Urothelium cell line (cell line): ENCODE data around the gene PHKG2.

Experiments
- DNase-seq: peaks from one replicate; pipeline ENCODE4 v3.0.0; 2011; ENCODE audit warnings: low spot score, mixed read lengths
- FAIRE-seq: peaks from 2 replicates; lab custom pipeline; 2011; peaks lifted over from hg19 to GRCh38; lab: Jason Lieb, UNC

Gene PHKG2

DNA sequence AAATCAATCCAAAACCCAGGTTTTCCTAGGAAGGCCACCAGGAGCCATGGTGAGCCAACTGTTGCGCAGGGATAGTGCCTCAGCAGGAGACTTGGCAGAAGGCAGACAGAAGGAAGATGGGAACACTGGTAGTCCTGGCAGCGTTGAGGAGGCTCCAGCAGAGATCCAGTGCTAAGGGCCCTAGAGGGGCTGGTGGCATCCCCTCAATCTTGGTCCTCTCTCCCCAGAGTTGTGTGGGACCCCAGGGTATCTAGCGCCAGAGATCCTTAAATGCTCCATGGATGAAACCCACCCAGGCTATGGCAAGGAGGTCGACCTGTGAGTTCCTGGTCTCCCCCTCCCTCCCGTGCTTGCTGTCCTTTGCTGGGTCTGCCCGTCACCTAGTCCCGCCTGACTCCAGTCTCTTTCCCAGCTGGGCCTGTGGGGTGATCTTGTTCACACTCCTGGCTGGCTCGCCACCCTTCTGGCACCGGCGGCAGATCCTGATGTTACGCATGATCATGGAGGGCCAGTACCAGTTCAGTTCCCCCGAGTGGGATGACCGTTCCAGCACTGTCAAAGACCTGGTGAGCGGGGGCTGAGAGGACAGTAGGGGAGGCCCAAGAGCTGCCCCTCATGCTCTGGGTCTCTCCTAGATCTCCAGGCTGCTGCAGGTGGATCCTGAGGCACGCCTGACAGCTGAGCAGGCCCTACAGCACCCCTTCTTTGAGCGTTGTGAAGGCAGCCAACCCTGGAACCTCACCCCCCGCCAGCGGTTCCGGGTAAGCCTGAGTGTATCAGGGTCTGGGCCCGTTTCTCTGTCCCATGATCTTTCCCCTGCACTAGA, 7.9 kb downstream of the PHKG2 start:
- FAIRE-seq, result no peak
- no peak for DNase-seq

DNA sequence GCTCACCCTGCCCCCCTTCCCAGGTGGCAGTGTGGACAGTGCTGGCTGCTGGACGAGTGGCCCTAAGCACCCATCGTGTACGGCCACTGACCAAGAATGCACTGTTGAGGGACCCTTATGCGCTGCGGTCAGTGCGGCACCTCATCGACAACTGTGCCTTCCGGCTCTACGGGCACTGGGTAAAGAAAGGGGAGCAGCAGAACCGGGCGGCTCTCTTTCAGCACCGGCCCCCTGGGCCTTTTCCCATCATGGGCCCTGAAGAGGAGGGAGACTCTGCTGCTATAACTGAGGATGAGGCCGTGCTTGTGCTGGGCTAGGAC, 8.5 kb downstream of the PHKG2 start:
- no peak for DNase-seq
- FAIRE-seq, result no peak

DNA sequence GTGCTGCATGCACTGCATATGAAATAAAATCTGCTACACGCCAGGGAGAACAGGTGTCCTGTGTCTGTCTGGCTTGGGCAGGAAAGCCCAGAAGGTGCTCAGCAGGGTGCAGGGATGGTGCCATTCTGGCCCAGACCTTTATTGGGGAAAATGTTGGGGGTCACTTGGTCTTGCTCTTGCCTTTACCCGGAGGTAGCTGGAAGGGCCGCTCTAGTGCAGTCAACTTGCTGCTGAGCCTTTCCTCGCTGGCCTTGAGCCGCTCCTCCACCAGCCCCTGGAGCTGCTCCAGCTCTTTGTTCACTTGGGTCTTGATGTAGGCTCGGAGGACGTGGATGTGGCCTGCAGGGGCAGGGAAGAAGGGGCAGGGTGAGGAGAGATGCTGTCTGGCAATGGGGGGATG, 9.1 kb downstream of the PHKG2 start:
- FAIRE-seq, result no peak
- DNase-seq, result no peak

DNA sequence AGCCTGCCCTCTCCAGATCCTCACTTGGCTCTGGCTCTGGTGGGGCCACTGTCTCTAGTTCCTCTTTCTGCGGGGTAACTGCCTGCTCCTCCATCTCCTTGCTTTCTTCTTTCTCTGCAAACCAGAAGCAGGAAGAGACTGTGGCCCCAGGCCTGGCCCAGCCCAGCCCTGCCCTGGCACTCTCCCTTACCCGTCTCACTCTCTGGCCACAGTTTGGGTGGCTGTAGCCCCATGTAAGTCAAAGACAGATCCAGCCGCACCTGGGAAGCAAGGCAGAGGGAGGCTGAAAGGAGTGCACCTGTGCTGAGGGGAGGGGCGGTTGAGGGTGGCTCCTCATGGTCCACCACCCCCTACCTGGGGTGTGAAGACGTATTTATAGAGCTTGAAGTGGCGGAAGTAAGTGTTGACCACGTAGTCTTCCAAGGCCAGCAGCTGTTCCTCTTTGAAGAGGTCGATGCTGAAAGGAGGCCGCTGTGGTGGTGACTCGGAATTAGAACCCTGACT, 10.8 kb downstream of the PHKG2 start:
- FAIRE-seq (no peak), DNase-seq (no peak)

DNA sequence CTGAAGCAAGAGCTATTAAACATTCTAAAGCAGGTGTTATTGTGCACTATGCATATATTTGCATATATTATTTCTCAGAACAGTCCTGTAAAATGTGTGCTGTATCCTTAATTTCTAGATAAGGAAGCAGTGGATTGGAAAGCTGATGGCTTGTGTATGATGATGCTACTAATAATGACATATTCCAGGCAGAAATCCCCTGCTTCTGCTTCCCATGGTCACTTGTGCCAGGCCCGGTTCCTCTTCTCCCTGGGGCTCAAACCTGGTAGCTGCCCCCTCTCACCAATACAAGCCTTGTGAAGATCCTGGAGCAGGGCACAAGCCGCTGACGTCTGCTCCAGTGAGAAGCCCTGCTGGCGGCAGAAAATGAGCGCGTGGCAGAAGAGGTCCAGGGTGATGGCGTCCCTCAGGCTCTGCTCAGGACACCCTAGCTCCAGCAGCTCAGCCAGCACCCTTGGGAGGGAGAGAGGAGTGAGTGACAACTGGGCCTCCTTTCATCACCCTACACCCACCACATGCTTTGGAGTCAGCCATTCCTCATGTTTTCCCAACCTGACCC, 11.9 kb downstream of the PHKG2 start:
- FAIRE-seq, result no peak

DNA sequence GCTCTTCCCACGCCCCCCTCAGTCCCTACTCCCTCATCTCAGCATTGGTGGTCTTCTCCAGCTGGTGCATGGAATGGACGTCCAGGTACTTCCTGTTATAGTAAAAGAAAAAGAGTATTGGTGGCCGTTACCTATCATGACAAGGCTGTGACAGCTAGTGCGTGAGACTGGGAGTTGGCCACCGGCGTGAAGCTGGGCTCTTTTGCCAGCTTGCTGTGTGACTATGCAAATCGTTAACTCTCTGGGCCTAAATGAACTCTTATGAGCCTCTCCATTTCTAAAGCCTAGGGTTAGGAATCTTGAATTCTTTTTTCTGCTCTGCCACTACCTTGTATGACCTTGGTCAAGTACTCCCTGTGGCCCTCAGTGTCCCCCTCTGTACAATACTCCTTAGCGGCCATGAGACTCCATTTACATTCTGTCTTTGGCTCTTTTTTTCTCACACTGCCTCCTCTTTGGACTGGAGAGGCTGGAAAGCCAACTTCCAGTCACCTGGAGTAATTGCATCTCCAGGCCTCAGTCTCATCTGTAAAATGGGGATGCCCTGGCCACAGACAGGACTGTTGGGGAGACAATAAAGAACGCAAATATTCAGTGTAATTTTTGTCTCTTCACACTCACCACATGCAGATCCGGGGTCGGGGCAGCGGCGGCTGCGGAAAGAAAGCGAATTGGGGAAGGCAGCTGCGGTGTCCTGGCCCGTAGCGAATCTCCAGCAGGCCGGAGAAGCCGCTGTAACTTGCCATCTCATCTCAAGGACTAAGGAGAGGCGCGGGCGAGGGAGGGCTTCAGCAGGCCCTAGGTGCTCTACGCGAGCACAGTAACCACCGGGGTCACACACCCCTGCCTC, 12.6 kb downstream of the PHKG2 start:
- DNase-seq (no peak), FAIRE-seq (no peak)

More for the DNA sequence above, 11.9 kb downstream of the PHKG2 start:
- no peak for DNase-seq

DNA sequence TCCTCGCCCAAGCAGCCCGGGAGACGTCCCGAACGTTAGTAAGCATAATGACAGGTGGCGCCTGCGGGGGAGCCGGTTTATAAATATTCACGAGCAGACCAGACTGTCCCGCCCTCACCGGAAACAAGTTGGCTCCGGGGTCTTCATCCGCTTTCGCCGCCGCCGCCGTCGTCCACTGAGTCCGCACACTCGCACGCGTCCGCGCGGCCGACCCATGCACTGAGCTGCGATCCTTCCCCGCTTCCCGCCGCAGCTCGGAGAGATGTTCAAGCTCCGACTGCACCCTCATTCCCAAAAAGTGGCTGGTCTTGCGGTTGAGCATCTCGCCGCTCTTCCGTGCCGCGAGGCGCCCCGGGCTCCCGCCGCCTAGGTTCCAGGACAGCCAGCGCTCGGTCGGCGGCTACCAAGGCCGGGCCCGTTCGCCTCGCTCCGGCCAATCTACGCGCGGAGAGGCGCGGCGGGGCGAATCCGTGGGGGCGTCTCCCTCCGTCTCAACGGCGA, 13.3 kb downstream of the PHKG2 start:
- peak; percentile 13 for DNase-seq
- no peak for FAIRE-seq

DNA sequence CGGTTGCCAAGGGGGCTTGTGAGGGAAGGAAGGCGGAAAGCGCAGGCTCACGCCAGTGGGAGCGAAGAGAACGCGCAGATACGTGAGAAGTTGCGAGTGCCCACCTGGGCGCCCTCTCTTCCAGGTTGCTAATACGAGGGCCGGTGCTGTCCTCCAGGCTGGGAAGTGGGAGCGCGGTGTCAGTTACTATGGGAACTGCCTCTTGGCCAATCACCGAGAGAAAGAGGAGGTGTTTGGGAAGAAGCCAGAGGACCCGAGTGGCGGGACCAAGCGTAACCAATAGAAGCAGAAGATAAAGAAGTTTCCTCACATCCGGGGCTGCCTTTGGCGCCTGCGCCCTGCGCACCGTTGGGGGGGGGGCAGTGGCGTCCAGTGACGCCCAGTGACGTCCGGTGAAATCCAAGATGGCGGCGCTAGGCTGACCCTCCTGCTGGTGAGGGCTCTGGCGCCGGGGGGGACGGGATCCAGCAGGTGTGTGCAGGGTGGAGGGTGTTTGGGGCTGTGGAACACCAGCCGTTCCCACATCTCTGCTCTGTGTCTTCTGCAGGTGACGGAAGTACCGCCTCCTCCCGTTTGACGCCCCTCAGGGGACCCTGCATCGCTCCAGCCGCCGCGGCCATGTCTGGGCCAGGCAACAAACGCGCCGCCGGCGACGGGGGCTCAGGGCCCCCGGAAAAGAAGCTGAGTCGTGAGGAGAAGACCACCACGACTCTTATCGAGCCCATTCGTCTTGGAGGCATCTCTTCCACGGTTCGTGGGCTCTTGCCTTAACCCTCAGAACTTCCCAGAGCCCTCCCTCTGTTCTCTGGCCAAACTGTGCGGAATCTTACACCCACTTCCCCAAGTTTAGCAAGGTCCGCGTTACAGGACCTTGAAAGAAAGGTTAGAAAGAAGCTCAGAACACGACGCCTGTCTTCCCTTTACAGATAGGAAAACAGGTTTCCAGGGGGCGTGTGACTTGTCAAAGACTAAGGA, 14.0 kb downstream of the PHKG2 start, which contains the start of the genes CFAP119 and RNF40:
TSS of gene CFAP119 (minus strand) at position 135 of the 975 bp plus-strand sequence. CDS start 314 bp downstream, outside the sequence.
TSS of gene RNF40 (plus strand) at position 395 of the 975 bp plus-strand sequence. CDS start at position 619, 224 bp downstream.
- FAIRE-seq (no peak), DNase-seq (peak; percentile 96)

DNA sequence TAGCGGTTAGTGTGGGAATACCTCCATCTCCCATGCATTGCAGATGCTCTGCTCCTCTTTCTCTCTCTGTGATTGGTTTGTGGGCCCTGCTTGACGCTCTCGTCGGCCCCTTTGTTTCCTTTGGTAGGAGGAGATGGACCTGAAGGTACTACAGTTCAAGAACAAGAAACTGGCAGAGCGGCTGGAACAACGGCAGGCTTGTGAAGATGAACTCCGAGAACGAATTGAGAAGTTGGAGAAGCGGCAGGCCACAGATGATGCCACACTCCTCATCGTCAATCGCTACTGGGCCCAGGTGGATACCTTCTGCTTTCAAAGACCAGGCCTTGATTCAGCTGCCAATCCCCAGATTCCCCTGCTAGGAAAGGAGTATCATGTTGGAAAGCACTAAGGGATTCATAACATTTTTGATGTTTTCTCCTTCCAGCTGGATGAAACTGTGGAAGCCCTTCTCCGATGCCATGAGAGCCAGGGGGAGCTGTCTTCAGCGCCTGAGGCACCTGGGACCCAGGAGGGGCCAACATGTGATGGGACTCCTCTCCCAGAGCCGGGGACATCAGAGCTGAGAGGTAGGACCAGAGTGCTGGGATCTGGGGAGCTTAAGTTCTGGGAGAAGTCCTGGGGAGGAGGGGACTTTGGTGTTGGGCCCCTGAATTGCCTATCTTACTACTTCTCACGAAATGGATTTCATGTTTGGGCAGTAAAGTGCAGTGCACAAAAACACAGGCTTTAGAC, 14.9 kb downstream of the PHKG2 start:
- no peak for FAIRE-seq

DNA sequence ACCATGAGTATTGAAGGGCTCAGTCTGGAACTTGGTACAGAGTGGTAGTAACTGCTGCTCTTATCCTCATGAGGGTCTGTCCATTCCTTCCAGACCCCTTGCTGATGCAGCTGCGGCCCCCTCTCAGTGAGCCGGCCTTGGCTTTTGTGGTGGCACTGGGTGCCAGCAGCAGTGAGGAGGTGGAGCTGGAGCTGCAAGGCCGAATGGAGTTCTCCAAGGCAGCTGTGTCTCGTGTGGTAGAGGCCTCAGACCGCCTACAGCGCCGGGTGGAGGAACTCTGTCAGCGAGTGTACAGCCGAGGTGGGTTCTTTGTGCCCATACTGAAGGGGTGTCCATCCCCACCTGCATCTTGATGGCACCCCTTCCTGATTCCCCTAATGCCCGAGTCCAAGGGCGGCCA, 15.9 kb downstream of the PHKG2 start:
- FAIRE-seq (no peak), DNase-seq (no peak)

More for the DNA sequence above, 14.9 kb downstream of the PHKG2 start:
- DNase-seq, result no peak

DNA sequence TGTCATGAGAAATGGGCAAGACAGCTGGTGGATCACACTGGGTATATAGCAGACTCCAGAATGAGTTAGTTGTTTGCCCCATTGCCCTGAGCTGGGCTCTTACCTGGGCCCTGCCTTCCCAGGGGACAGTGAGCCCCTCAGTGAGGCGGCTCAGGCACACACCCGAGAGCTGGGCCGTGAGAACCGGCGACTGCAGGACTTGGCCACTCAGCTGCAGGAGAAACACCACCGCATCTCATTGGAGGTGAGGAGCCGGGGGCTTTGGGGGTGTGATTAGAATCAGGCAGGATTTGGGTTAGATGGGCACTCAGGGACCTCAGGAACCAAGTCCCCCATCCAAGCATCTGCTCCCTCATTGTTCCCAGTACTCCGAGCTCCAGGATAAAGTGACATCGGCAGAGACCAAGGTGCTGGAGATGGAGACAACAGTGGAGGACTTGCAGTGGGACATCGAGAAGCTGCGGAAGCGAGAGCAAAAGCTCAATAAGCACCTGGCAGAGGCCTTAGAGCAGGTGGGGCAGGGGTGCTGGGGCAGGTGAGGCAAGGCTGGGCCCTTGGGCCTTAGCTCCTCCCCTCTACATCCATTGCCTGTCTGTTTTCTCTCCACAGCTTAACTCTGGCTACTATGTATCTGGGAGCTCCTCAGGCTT, 16.7 kb downstream of the PHKG2 start:
- no peak for DNase-seq
- FAIRE-seq, result no peak

DNA sequence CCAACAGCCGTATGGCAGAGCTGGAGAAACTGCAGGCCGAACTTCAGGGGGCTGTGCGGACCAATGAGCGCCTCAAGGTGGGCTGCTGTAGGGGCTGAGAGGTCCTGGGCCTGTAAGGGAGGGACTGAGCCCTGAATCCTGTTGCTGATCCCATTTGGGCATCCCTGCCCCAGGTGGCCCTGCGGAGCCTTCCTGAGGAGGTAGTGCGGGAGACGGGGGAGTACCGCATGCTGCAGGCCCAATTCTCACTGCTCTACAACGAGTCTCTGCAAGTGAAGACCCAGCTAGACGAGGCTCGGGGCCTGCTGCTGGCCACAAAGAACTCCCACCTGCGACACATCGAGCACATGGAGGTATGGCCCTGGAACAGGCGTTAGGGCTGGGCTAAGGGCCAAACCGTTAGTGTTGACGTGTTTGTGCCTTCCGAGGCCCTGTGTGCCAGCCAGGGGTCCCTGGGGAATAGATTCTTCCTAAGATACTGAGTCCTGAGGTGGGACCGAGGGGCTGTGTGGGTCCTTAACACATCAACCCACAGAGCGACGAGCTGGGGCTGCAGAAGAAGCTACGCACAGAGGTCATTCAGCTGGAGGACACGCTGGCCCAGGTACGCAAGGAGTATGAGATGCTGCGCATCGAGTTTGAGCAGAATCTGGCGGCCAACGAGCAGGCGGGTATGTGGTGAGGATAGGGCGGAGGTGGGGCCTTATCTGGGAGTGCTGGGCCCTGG, 18.1 kb downstream of the PHKG2 start:
- DNase-seq (no peak), FAIRE-seq (no peak)

DNA sequence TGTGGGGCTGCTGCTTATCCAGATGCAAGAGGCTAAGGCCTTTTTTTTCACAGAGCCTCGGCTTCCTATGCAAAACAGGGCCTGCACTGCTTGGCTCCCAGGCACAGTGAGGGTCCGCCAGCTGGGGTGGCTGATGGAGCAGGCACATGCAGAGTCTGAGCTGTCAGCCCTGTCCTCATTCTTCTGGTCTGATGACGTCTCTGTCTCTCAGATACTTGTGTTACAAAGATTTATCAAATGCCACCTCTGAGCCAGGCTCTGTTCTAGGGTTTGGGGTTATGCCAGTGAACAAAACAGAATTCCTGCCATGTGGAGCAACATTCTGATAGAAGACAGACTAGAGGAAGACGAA, 18.7 kb downstream of the PHKG2 start:
- DNase-seq, result no peak
- FAIRE-seq, result no peak

DNA sequence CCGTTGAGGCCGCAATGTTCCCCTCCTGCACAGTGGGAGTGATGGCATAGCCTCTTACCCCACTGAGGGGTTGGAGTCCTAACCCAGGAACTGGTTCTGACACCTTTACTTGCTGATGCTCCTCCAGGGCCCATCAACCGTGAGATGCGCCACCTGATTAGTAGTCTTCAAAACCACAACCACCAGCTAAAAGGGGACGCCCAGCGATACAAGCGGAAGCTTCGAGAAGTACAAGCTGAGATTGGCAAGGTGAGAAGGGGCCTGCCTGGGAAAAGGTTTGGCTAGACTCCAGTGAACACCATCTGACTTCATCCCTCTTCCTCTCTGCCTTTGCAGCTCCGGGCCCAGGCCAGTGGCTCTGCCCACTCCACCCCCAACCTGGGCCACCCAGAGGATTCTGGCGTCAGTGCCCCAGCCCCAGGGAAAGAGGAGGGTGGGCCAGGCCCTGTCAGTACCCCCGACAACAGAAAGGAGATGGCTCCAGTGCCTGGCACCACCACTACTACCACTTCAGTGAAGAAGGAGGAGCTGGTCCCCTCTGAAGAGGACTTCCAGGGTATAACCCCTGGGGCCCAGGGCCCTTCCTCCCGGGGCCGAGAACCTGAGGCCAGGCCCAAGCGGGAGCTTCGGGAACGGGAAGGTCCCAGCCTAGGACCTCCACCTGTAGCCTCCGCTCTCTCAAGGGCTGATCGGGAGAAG, 19.7 kb downstream of the PHKG2 start:
- FAIRE-seq (no peak), DNase-seq (no peak)

DNA sequence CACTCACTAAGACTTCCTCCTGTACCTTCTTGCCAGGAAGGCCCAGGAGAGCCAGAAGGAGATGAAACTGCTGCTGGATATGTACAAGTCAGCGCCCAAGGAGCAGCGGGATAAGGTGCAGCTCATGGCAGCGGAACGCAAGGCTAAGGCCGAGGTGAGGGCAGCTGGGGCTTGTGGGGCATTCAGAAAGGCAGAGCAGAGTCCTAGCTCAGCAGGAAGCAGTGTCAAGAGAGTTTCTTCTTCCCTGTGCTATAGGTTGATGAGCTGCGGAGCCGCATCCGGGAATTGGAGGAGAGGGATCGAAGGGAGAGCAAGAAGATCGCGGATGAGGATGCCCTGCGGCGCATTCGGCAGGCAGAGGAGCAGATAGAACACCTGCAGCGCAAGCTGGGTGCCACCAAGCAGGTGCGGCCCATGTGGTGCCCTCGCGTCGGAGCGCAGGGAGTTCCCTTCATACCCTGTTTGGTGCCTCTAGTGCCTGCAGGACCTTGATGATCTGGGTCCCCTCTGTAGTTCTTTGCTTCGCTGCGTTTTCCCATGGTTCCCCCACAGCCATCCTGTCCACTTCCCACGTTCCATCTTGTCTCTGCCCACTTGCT, 20.5 kb downstream of the PHKG2 start:
- FAIRE-seq (no peak), DNase-seq (no peak)

DNA sequence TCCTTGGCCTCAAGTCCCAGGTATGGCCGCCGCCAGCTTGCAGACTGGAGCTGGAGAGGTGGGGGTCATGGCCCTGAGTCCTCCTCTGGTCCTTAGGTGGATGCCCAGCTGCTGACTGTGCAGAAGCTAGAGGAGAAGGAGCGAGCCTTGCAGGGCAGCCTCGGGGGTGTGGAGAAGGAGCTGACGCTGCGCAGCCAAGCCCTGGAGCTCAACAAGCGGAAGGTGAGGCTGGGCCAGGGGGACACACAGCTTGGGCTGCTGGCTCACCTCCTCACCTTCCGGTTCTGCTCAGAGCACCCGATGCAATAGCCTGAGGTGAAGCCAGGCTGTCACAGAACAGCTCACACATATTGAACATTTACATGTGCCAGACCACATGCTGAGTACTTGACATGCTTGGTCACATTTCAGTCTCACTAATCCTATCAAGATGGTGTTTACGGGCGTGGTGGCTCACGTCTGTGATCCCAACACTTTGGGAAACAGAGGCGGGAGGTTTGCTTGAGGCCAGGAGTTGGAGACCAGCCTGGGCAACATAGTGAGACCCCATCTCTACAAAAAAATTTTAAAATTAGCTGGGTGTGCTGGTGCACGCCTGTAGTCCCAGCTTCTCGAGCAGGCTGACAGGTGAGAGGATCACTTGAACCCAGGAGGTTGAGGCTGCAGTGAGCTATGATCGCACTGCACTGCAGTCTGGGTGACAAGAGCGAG, 21.3 kb downstream of the PHKG2 start:
- FAIRE-seq, result no peak
- no peak for DNase-seq

DNA sequence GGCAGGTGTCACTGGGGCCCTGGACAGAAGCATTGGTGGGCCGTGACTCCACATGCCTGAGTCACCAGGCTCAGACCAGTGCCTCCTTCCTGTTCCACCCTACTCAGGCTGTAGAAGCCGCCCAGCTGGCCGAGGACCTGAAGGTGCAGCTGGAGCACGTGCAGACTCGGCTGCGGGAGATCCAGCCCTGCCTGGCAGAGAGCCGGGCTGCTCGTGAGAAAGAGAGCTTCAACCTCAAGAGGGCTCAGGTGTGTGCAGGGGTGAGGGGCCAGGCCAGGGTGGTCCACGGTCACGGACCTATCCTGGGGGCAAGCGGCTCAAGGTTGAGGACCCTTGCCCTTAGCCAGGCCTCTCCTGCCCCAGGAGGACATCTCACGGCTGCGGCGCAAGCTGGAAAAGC, 23.5 kb downstream of the PHKG2 start:
- FAIRE-seq (no peak), DNase-seq (no peak)
